Adipocyte (in vitro differentiated cells): ENCODE measurements around the gene RTL10.
A peak's percentile ranks its signal among the peaks of the same experiment; 100 is the strongest.
"Not testable (repeated sequence)": the region's sequence is repeated elsewhere in the genome, so short reads cannot be mapped to it uniquely, and the experiment has no call there.

ENCODE experiments used
- DNase-seq: peaks from one replicate; pipeline ENCODE4 v3.0.0-alpha.2; 2015; ENCODE audit warnings: low read depth
- H3K27me3 ChIP-seq: replicated peaks from 2 replicates; pipeline ENCODE4 v1.7.0; 2013; ENCODE audit warnings: mild to moderate bottlenecking, low read length, moderate library complexity; ENCODE audit not compliant: control insufficient read depth, insufficient read depth
- H3K36me3 ChIP-seq: 2 replicates; pipeline ENCODE4 v1.7.0; 2013; ENCODE audit warnings: low read length, mild to moderate bottlenecking, moderate library complexity; ENCODE audit not compliant: control insufficient read depth, insufficient read depth, severe bottlenecking
- H3K4me1 ChIP-seq: 2 replicates; pipeline ENCODE4 v1.7.0; 2013; ENCODE audit warnings: mild to moderate bottlenecking, low read length, moderate library complexity; ENCODE audit not compliant: control insufficient read depth, insufficient read depth
- H3K4me3 ChIP-seq: 2 replicates; pipeline ENCODE4 v1.7.0; 2013; ENCODE audit warnings: mild to moderate bottlenecking, low read length, moderate library complexity
- H3K9ac ChIP-seq: 2 replicates; pipeline ENCODE4 v1.7.0; 2013; ENCODE audit warnings: mild to moderate bottlenecking, low read length, moderate library complexity
- H3K9me3 ChIP-seq: 2 replicates; pipeline ENCODE4 v1.7.0; 2013; ENCODE audit warnings: mild to moderate bottlenecking, low read length, moderate library complexity; ENCODE audit not compliant: control insufficient read depth

The RTL10 gene

GRCh38 chr22:19887256-19887985 is 32.7 kb upstream of the RTL10 start:
- Histone ChIP-seq H3K4me3 (no peak overlapping the region), H3K36me3 (no peaks in the 10 kb centered on the region), H3K4me1 (peaks cover 20% of the 10 kb centered on the region), H3K9ac (no peak overlapping the region), H3K27me3 (no peaks in the 10 kb centered on the region), H3K9me3 (no peaks in the 10 kb centered on the region)
- no peak for DNase-seq

DNA sequence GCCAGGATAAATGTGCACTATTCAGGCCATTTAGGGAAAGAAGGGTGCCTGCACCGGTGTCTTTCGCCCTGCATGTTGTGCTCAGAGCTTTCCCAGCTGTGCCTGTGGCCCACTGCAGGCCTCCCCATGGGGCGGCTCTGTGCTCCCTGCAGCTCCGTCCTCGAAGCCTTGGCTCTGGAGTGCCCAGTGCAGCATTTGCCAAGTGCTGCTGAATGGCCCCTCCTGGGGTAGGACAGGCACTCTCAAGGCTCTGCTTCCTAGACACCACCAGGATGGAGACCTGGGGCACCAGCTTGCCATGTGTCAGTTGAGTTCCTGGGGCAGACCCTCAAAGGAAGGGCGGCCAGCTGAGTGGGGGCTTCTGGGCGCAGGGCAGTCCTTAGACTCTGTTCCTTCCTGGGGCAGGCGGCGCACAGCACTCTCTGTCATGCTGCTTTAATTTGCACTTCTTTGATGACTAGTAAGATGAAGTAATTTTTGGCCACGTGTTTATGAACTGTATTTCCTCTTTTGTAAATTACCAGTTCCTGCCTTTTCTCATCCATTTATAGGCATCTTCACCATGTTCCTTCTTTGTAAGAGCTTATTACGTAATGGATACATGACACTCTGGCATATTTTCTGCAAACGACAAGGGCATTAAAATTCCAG is 32.1 kb upstream of the RTL10 start:
- Histone ChIP-seq H3K9ac (peak overlapping the region; percentile 18), H3K27me3 (no peaks in the 10 kb centered on the region), H3K4me1 (peaks cover 26% of the 10 kb centered on the region), H3K4me3 (no peak overlapping the region), H3K36me3 (no peaks in the 10 kb centered on the region), H3K9me3 (no peaks in the 10 kb centered on the region)
- peak; percentile 47 for DNase-seq

- Histone ChIP-seq H3K9ac (peak overlapping the region; percentile 18), H3K9me3 (no peaks in the 10 kb centered on the region), H3K27me3 (no peaks in the 10 kb centered on the region), H3K36me3 (no peaks in the 10 kb centered on the region), H3K4me1 (peaks cover 26% of the 10 kb centered on the region), H3K4me3 (no peak overlapping the region)
- DNase-seq, result no peak
These were observed 31.3 kb upstream of the RTL10 start for GRCh38 chr22:19885841-19886592.

- Histone ChIP-seq H3K36me3 (no peaks in the 10 kb centered on the region), H3K27me3 (no peaks in the 10 kb centered on the region), H3K9ac (no peak overlapping the region), H3K4me3 (no peak overlapping the region), H3K9me3 (no peaks in the 10 kb centered on the region), H3K4me1 (peaks cover 32% of the 10 kb centered on the region)
- DNase-seq, result no peak
These were observed 30.5 kb upstream of the RTL10 start for GRCh38 chr22:19884954-19885751.

- no peaks in the 10 kb centered on the region for H3K36me3 ChIP-seq
- H3K4me1 ChIP-seq, result peaks cover 38% of the 10 kb centered on the region
- H3K9ac ChIP-seq, result no peak overlapping the region
- no peak overlapping the region for H3K4me3 ChIP-seq
- no peaks in the 10 kb centered on the region for H3K9me3 ChIP-seq
- no peaks in the 10 kb centered on the region for H3K27me3 ChIP-seq
- DNase-seq, result no peak
These were observed 29.7 kb upstream of the RTL10 start for GRCh38 chr22:19884161-19884953.

GRCh38 chr22:19883446-19883845 is 28.8 kb upstream of the RTL10 start:
- H3K4me3 ChIP-seq, H3K27me3 ChIP-seq, DNase-seq, H3K9ac ChIP-seq, H3K36me3 ChIP-seq, H3K9me3 ChIP-seq: not testable (repeated sequence)
- peaks cover 46% of the 10 kb centered on the region for H3K4me1 ChIP-seq

- H3K4me1 ChIP-seq, result peaks cover 53% of the 10 kb centered on the region
- no peaks in the 10 kb centered on the region for H3K36me3 ChIP-seq
- no peaks in the 10 kb centered on the region for H3K27me3 ChIP-seq
- peak overlapping the region; percentile 69 for H3K9ac ChIP-seq
- no peaks in the 10 kb centered on the region for H3K9me3 ChIP-seq
- no peak for DNase-seq
- H3K4me3 ChIP-seq, result no peak overlapping the region
These were observed 28.0 kb upstream of the RTL10 start for GRCh38 chr22:19882446-19883381.

- peak; percentile 97 for DNase-seq
- Histone ChIP-seq H3K36me3 (no peaks in the 10 kb centered on the region), H3K9ac (peak overlapping the region; percentile 69), H3K4me1 (peaks cover 43% of the 10 kb centered on the region), H3K27me3 (no peaks in the 10 kb centered on the region), H3K4me3 (peak overlapping the region; percentile 57), H3K9me3 (no peaks in the 10 kb centered on the region)
These were observed 26.3 kb upstream of the RTL10 start for GRCh38 chr22:19880786-19881569.

DNA sequence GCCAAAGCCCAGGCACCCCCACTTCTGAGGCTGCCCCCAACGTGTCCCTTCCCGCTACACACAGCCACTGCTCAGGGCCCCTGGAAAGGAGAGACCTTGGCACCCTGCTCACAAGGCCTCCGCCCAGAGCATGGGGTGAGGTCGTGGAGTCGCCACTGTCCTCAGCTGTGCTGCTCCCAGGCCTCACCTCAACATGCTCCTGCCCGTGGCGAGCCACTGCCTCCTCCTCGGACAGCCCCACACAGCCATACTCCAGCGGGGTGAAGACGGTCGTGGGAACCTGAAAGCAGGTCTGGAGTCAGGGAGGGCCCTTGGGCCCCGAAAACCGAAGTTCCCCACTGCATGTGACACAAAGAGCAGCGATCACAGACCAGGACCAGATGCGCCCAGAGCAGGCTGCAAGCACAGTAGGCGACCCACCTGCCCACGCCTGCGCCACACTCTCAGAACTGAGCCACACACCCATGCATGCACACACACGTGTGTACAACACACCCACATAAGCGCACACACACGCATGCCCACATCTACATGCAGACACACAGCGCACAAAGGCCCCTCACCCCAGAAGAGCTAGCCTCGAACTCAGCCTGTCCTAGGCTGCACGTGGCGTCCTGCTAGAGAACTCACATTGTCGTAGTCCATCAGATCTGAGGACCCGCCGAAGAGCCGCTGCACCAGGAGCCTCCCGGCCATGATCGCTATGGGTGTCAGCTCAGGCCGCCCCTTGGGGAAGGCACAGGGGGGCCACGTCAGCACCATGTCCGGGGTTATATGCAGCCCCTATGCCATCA is 25.5 kb upstream of the RTL10 start:
- H3K4me1 ChIP-seq, result peaks cover 43% of the 10 kb centered on the region
- DNase-seq, result no peak
- peak overlapping the region; percentile 69 for H3K9ac ChIP-seq
- no peaks in the 10 kb centered on the region for H3K36me3 ChIP-seq
- H3K27me3 ChIP-seq, result no peaks in the 10 kb centered on the region
- H3K9me3 ChIP-seq, result no peaks in the 10 kb centered on the region
- peak overlapping the region; percentile 57 for H3K4me3 ChIP-seq
